EH (cell line): ENCODE data around the gene KCNMA1.
"Not testable (repeated sequence)": the region's sequence is repeated elsewhere in the genome, so short reads cannot be mapped to it uniquely, and the experiment has no call there.

Source experiments
- DNase-seq: peaks from one replicate; pipeline ENCODE4 v3.0.0-alpha.2; 2015; ENCODE audit warnings: low read depth

The KCNMA1 gene

GRCh38 chr10:77363210-77363609 is 274.4 kb downstream of the KCNMA1 start:
- DNase-seq: no peak

GRCh38 chr10:77361831-77362230 is 275.8 kb downstream of the KCNMA1 start:
- DNase-seq: no peak

GRCh38 chr10:77361426-77361825 is 276.2 kb downstream of the KCNMA1 start:
- DNase-seq: no peak

GRCh38 chr10:77360835-77361234 is 276.8 kb downstream of the KCNMA1 start:
- DNase-seq: no peak

GRCh38 chr10:77359950-77360520 is 277.6 kb downstream of the KCNMA1 start:
- DNase-seq: peak; percentile 82

GRCh38 chr10:77359287-77359691 is 278.3 kb downstream of the KCNMA1 start:
- no peak for DNase-seq

GRCh38 chr10:77358656-77359055 is 279.0 kb downstream of the KCNMA1 start:
- no peak for DNase-seq

GRCh38 chr10:77357611-77358310 is 279.8 kb downstream of the KCNMA1 start:
- peak; percentile 75 for DNase-seq

- DNase-seq: peak; percentile 18
Measured at GRCh38 chr10:77357185-77357584, 280.4 kb downstream of the KCNMA1 start.

- peak; percentile 90 for DNase-seq
Measured at GRCh38 chr10:77355844-77356243, 281.8 kb downstream of the KCNMA1 start.

GRCh38 chr10:77351386-77351785 is 286.2 kb downstream of the KCNMA1 start:
- DNase-seq: peak; percentile 58

- DNase-seq: peak; percentile 99
Measured at GRCh38 chr10:77350711-77351119, 286.9 kb downstream of the KCNMA1 start.

GRCh38 chr10:77350134-77350533 is 287.5 kb downstream of the KCNMA1 start:
- no peak for DNase-seq

- no peak for DNase-seq
Measured at GRCh38 chr10:77349226-77349625, 288.4 kb downstream of the KCNMA1 start.

- peak; percentile 57 for DNase-seq
Measured at GRCh38 chr10:77348751-77349150, 288.9 kb downstream of the KCNMA1 start.

- peak; percentile 53 for DNase-seq
Measured at GRCh38 chr10:77348082-77348481, 289.5 kb downstream of the KCNMA1 start.

- no peak for DNase-seq
Measured at GRCh38 chr10:77347052-77347451, 290.6 kb downstream of the KCNMA1 start.

GRCh38 chr10:77341055-77341454 is 296.6 kb downstream of the KCNMA1 start:
- DNase-seq: no peak

- not testable (repeated sequence) for DNase-seq
Measured at GRCh38 chr10:77339872-77340271, 297.7 kb downstream of the KCNMA1 start.

GRCh38 chr10:77339166-77339565 is 298.4 kb downstream of the KCNMA1 start:
- DNase-seq: no peak

GRCh38 chr10:77338143-77338542 is 299.5 kb downstream of the KCNMA1 start:
- DNase-seq: no peak

- no peak for DNase-seq
Measured at GRCh38 chr10:77334501-77334900, 303.1 kb downstream of the KCNMA1 start.

GRCh38 chr10:77333610-77334340 is 303.8 kb downstream of the KCNMA1 start:
- DNase-seq: no peak
